ENCODE measurements around the gene ARHGAP12.

ARHGAP12 gene

GRCh38 chr10:31804352-31804810, 124.2 kb downstream of the ARHGAP12 start:
- H3K36me3 ChIP-seq (replicated peaks), result no peaks in the 10 kb centered on the region
- DNase-seq, result no peak
- H3K27ac ChIP-seq, result no peak overlapping the region
- H3K4me3 ChIP-seq (ENCODE audit: low read depth, low read length), result no peak overlapping the region
- in situ Hi-C loops (cut with HindIII; ENCODE audit: low pct_ligation_motif_present, low sequenced_read_pairs), result no loop called here
- no peaks in the 10 kb centered on the region for H3K27me3 ChIP-seq (replicated peaks)
- TF ChIP-seq CTCF (IDR thresholded peaks at IDR 0.05; ENCODE audit: low read depth, low read length, missing control alignments), result no peak

- DNase-seq, result no peak
- Histone ChIP-seq H3K27me3 (replicated peaks) (no peaks in the 10 kb centered on the region), H3K4me3 (ENCODE audit: low read depth, low read length) (no peak overlapping the region), H3K27ac (no peak overlapping the region), H3K36me3 (replicated peaks) (no peaks in the 10 kb centered on the region)
- in situ Hi-C loops (cut with HindIII; ENCODE audit: low pct_ligation_motif_present, low sequenced_read_pairs), result no loop called here
- no peak for TF ChIP-seq CTCF (IDR thresholded peaks at IDR 0.05; ENCODE audit: low read depth, low read length, missing control alignments)
Observed at GRCh38 chr10:31803606-31804351, 124.9 kb downstream of the ARHGAP12 start.

- H3K36me3 ChIP-seq (replicated peaks), result no peaks in the 10 kb centered on the region
- no peak overlapping the region for H3K27ac ChIP-seq
- no peaks in the 10 kb centered on the region for H3K27me3 ChIP-seq (replicated peaks)
- DNase-seq, result no peak
- no peak overlapping the region for H3K4me3 ChIP-seq (ENCODE audit: low read depth, low read length)
- no peak for TF ChIP-seq CTCF (IDR thresholded peaks at IDR 0.05; ENCODE audit: low read depth, low read length, missing control alignments)
- in situ Hi-C loops (cut with HindIII; ENCODE audit: low pct_ligation_motif_present, low sequenced_read_pairs), result no loop called here
Observed at GRCh38 chr10:31799181-31799580, 129.4 kb downstream of the ARHGAP12 start.

GRCh38 chr10:31792745-31793144, 135.9 kb downstream of the ARHGAP12 start:
- no peaks in the 10 kb centered on the region for H3K27me3 ChIP-seq (replicated peaks)
- H3K4me3 ChIP-seq (ENCODE audit: low read depth, low read length), result no peak overlapping the region
- no peak overlapping the region for H3K27ac ChIP-seq
- DNase-seq, result no peak
- no peak for TF ChIP-seq CTCF (IDR thresholded peaks at IDR 0.05; ENCODE audit: low read depth, low read length, missing control alignments)
- in situ Hi-C loops (cut with HindIII; ENCODE audit: low pct_ligation_motif_present, low sequenced_read_pairs), result no loop called here
- H3K36me3 ChIP-seq (replicated peaks), result no peaks in the 10 kb centered on the region

GRCh38 chr10:31789555-31789954, 139.1 kb downstream of the ARHGAP12 start:
- H3K36me3 ChIP-seq (replicated peaks), result no peaks in the 10 kb centered on the region
- in situ Hi-C loops (cut with HindIII; ENCODE audit: low pct_ligation_motif_present, low sequenced_read_pairs), result no loop called here
- H3K27me3 ChIP-seq (replicated peaks), result no peaks in the 10 kb centered on the region
- no peak for DNase-seq
- H3K27ac ChIP-seq, result no peak overlapping the region
- no peak for TF ChIP-seq CTCF (IDR thresholded peaks at IDR 0.05; ENCODE audit: low read depth, low read length, missing control alignments)
- H3K4me3 ChIP-seq (ENCODE audit: low read depth, low read length), result no peak overlapping the region

GRCh38 chr10:31782701-31783100, 145.9 kb downstream of the ARHGAP12 start:
- Histone ChIP-seq H3K27ac (no peak overlapping the region), H3K27me3 (replicated peaks) (no peaks in the 10 kb centered on the region), H3K4me3 (ENCODE audit: low read depth, low read length) (no peak overlapping the region), H3K36me3 (replicated peaks) (no peaks in the 10 kb centered on the region)
- in situ Hi-C loops (cut with HindIII; ENCODE audit: low pct_ligation_motif_present, low sequenced_read_pairs), result no loop called here
- DNase-seq, result no peak
- no peak for TF ChIP-seq CTCF (IDR thresholded peaks at IDR 0.05; ENCODE audit: low read depth, low read length, missing control alignments)

Data from brain microvascular endothelial cell (primary cell).